Neural progenitor cell (in vitro differentiated cells): Measurements from ENCODE around the gene SPATA33. TPM values are rescaled to one million over a fixed set of nuclear protein-coding genes. Genes with fewer than 3 reads are reported as not detected.
A peak's percentile ranks its signal among the peaks of the same experiment; 100 is the strongest.

Source experiments
- DNase-seq: peaks from one replicate; pipeline ENCODE4 v3.0.0-alpha.2; 2016; ENCODE audit warnings: low spot score
- H2AFZ ChIP-seq: fragments of 200-600 bp; sonication (generic); replicated peaks from 2 replicates; pipeline ENCODE4 v1.6.1; 2016; ENCODE audit warnings: antibody characterized with exemption
- H3F3A ChIP-seq: fragments of 200-600 bp; sonication (generic); 2 replicates; pipeline ENCODE4 v1.6.1; 2016; ENCODE audit warnings: antibody characterized with exemption, low read depth
- H3K27ac ChIP-seq: fragments of 200-600 bp; sonication (generic); 2 replicates; pipeline ENCODE4 v1.5.1; 2016; ENCODE audit warnings: mild to moderate bottlenecking
- H3K27me3 ChIP-seq: fragments of 200-600 bp; sonication (generic); 2 replicates; pipeline ENCODE4 v1.6.1; 2016; ENCODE audit warnings: mild to moderate bottlenecking, moderate library complexity
- H3K36me3 ChIP-seq: fragments of 200-600 bp; sonication (generic); 2 replicates; pipeline ENCODE4 v1.5.1; 2016
- H3K4me1 ChIP-seq: fragments of 200-600 bp; sonication (generic); 2 replicates; pipeline ENCODE4 v1.6.1; 2016; ENCODE audit warnings: mixed run types
- H3K4me2 ChIP-seq: fragments of 200-600 bp; sonication (generic); 2 replicates; pipeline ENCODE4 v1.6.1; 2016
- H3K4me3 ChIP-seq: fragments of 200-600 bp; sonication (generic); 2 replicates; pipeline ENCODE4 v1.5.1; 2016
- H3K79me2 ChIP-seq: fragments of 200-600 bp; sonication (generic); 2 replicates; pipeline ENCODE4 v1.6.1; 2016; ENCODE audit warnings: low read depth
- H3K9ac ChIP-seq: fragments of 200-600 bp; sonication (generic); 2 replicates; pipeline ENCODE4 v1.6.1; 2016
- H3K9me3 ChIP-seq: fragments of 200-600 bp; sonication (generic); 2 replicates; pipeline ENCODE4 v1.5.1; 2016; ENCODE audit warnings: low read depth
- H4K20me1 ChIP-seq: fragments of 200-600 bp; sonication (generic); 2 replicates; pipeline ENCODE4 v1.6.1; 2016; ENCODE audit warnings: low read depth
- H3K27ac Mint-ChIP-seq: 3 replicates; pipeline ENCODE4 v1.8.0; 2021; ENCODE audit warnings: mixed read lengths
- H3K27me3 Mint-ChIP-seq: 2 replicates; pipeline ENCODE4 v1.8.0; 2022; ENCODE audit warnings: low read depth, mild to moderate bottlenecking, inconsistent platforms, moderate library complexity, mixed read lengths; ENCODE audit not compliant: insufficient read depth
- H3K36me3 Mint-ChIP-seq: 3 replicates; pipeline ENCODE4 v1.8.0; 2021; ENCODE audit warnings: mixed read lengths
- H3K4me1 Mint-ChIP-seq: 3 replicates; pipeline ENCODE4 v1.8.0; 2021; ENCODE audit warnings: mixed read lengths
- H3K4me3 Mint-ChIP-seq: 3 replicates; pipeline ENCODE4 v1.8.0; 2021; ENCODE audit warnings: mild to moderate bottlenecking, moderate library complexity, mixed read lengths
- H3K9me3 Mint-ChIP-seq: 3 replicates; pipeline ENCODE4 v1.8.0; 2020; ENCODE audit warnings: mixed read lengths
- CTCF ChIP-seq: fragments of 200-600 bp; sonication (generic); IDR thresholded peaks from 2 replicates; pipeline ENCODE4 v1.5.1; 2017; ENCODE audit warnings: antibody characterized with exemption, mild to moderate bottlenecking
- EZH2 ChIP-seq: fragments of 200-600 bp; sonication (generic); IDR thresholded peaks from 2 replicates; pipeline ENCODE4 v1.6.1; 2017; ENCODE audit warnings: antibody characterized with exemption, mild to moderate bottlenecking, moderate library complexity
- EZH2phosphoT487 ChIP-seq: fragments of 200-600 bp; sonication (generic); IDR thresholded peaks from 2 replicates; pipeline ENCODE4 v1.6.1; 2017; ENCODE audit warnings: antibody characterized with exemption
- total RNA-seq: library from RNA; depleted of rRNA; stranded (reverse); fragments of >200 nt; gene quantifications from 2 replicates; pipeline ENCODE4 v1.2.3, GENCODE V29; 2015; ENCODE audit warnings: low replicate concordance

Gene SPATA33
- total RNA-seq, 1 donor from 2014 or later = 14.1 TPM

- Histone ChIP-seq H3K27me3 (no peaks in the 10 kb centered on the region), H3K4me1 (peaks cover 9% of the 10 kb centered on the region), H3F3A (peaks cover 11% of the 10 kb centered on the region), H3K9ac (no peak overlapping the region), H3K27ac (no peak overlapping the region), H3K79me2 (no peaks in the 10 kb centered on the region), H3K4me2 (no peak overlapping the region), H3K4me3 (no peak overlapping the region), H4K20me1 (no peaks in the 10 kb centered on the region), H3K36me3 (no peaks in the 10 kb centered on the region), H2AFZ (no peak overlapping the region), H3K9me3 (no peaks in the 10 kb centered on the region)
- Mint-ChIP-seq H3K27me3 (peaks cover 15% of the 10 kb centered on the region), H3K4me3 (no peak overlapping the region), H3K9me3 (peaks cover 2% of the 10 kb centered on the region), H3K4me1 (peaks cover 28% of the 10 kb centered on the region), H3K36me3 (no peaks in the 10 kb centered on the region), H3K27ac (no peak overlapping the region)
- DNase-seq = no peak
- TF ChIP-seq CTCF (no peak), EZH2phosphoT487 (no peak), EZH2 (no peak)
These were observed 42.5 kb upstream of the SPATA33 start for GRCh38 chr16:89615176-89615575.

GRCh38 chr16:89615596-89616090 is 42.0 kb upstream of the SPATA33 start:
- H3K4me3 Mint-ChIP-seq = no peak overlapping the region
- peaks cover 15% of the 10 kb centered on the region for H3K27me3 Mint-ChIP-seq
- no peaks in the 10 kb centered on the region for H3K36me3 Mint-ChIP-seq
- Histone ChIP-seq H3K9me3 (no peaks in the 10 kb centered on the region), H3K79me2 (no peaks in the 10 kb centered on the region), H3K27me3 (no peaks in the 10 kb centered on the region), H4K20me1 (no peaks in the 10 kb centered on the region), H3K9ac (no peak overlapping the region), H2AFZ (no peak overlapping the region), H3F3A (peaks cover 16% of the 10 kb centered on the region), H3K27ac (no peak overlapping the region), H3K4me1 (peaks cover 9% of the 10 kb centered on the region), H3K4me3 (no peak overlapping the region), H3K36me3 (no peaks in the 10 kb centered on the region), H3K4me2 (no peak overlapping the region)
- no peak for TF ChIP-seq EZH2phosphoT487
- TF ChIP-seq EZH2 = no peak
- peak; percentile 82 for TF ChIP-seq CTCF
- peaks cover 2% of the 10 kb centered on the region for H3K9me3 Mint-ChIP-seq
- DNase-seq = peak; percentile 67
- H3K27ac Mint-ChIP-seq = no peak overlapping the region
- H3K4me1 Mint-ChIP-seq = peaks cover 29% of the 10 kb centered on the region

GRCh38 chr16:89616623-89617022 is 41.0 kb upstream of the SPATA33 start:
- TF ChIP-seq CTCF (no peak), EZH2phosphoT487 (no peak), EZH2 (no peak)

More at GRCh38 chr16:89616623-89617022, 41.0 kb upstream of the SPATA33 start:
- Histone ChIP-seq H3K79me2 (no peaks in the 10 kb centered on the region), H2AFZ (no peak overlapping the region), H3F3A (peaks cover 16% of the 10 kb centered on the region), H3K4me1 (peaks cover 9% of the 10 kb centered on the region), H3K9me3 (no peaks in the 10 kb centered on the region), H3K27me3 (no peaks in the 10 kb centered on the region), H3K27ac (no peak overlapping the region), H3K36me3 (no peaks in the 10 kb centered on the region), H3K9ac (no peak overlapping the region), H3K4me2 (no peak overlapping the region), H4K20me1 (no peaks in the 10 kb centered on the region), H3K4me3 (no peak overlapping the region)
- H3K36me3 Mint-ChIP-seq = no peaks in the 10 kb centered on the region
- no peak overlapping the region for H3K4me3 Mint-ChIP-seq
- H3K4me1 Mint-ChIP-seq = peaks cover 30% of the 10 kb centered on the region
- peak overlapping the region; percentile 96 for H3K27ac Mint-ChIP-seq
- H3K27me3 Mint-ChIP-seq = peaks cover 17% of the 10 kb centered on the region
- H3K9me3 Mint-ChIP-seq = peaks cover 2% of the 10 kb centered on the region
- DNase-seq = no peak
